Uterus (tissue), 2 donors: ENCODE measurements around the gene CEACAM3.

Experiments
- CTCF ChIP-seq, 4 experiments: fragments of 200-600 bp in 2 of 4; fragments of 450-650 bp in 2 of 4; sonication (generic) in 2 of 4; IDR thresholded peaks; one replicate each; pipeline ENCODE4 v1.5.1; 2016 to 2019; ENCODE audit warnings: antibody characterized with exemption in 4 of 4, mild to moderate bottlenecking in 2 of 4, moderate library complexity in 1 of 4
- POLR2A ChIP-seq, 2 donors: fragments of 450-650 bp; IDR thresholded peaks; one replicate each; pipeline ENCODE4 v1.6.1; 2016; ENCODE audit warnings: antibody characterized with exemption in 2 of 2, mild to moderate bottlenecking in 1 of 2, moderate library complexity in 1 of 2

GRCh38 chr19:41853344-41853743, 57.0 kb downstream of the CEACAM3 start:
- TF ChIP-seq CTCF (IDR thresholded peaks at IDR 0.05) (no peak), POLR2A (IDR thresholded peaks at IDR 0.05) (no peak)
